Activated naive CD4-positive, alpha-beta T cell treated with anti-CD3 and anti-CD28 coated beads, Interleukin-2, amount 50 U/mL, for 72 hours (primary cell): ENCODE measurements around the gene PDLIM5. TPM values are rescaled to one million over a fixed set of nuclear protein-coding genes. Genes with fewer than 3 reads are reported as not detected.
"Not testable (repeated sequence)": the region's sequence is repeated elsewhere in the genome, so short reads cannot be mapped to it uniquely, and the experiment has no call there.

ENCODE experiments used
- ATAC-seq, 2 donors: fragments of 150-1000 bp; cut with Tn5 transposase; 2 replicates each; pipeline ENCODE4 v1.10.0; 2021; ENCODE audit warnings: mild to moderate bottlenecking in 2 of 2, moderate library complexity in 2 of 2
- DNase-seq, 2 donors: peaks; one replicate each; pipeline ENCODE4 v3.0.0; 2021 to 2022; ENCODE audit warnings: low spot score in 2 of 2
- H3K27ac Mint-ChIP-seq, 2 donors: one replicate each; pipeline ENCODE4 v1.8.0; 2022; ENCODE audit warnings: mild to moderate bottlenecking in 2 of 2, mixed read lengths in 2 of 2
- H3K36me3 Mint-ChIP-seq, 2 donors: one replicate each; pipeline ENCODE4 v1.8.0; 2022; ENCODE audit warnings: mixed read lengths in 2 of 2
- H3K9me3 Mint-ChIP-seq, 2 donors: one replicate each; pipeline ENCODE4 v1.8.0; 2022; ENCODE audit warnings: mixed read lengths in 2 of 2
- total RNA-seq, 2 donors: library from RNA; stranded (reverse); gene quantifications; one replicate each; pipeline ENCODE4 v1.2.3, GENCODE V29; 2022

PDLIM5 gene
- total RNA-seq, 2 donors from 2014 or later: 18.6 to 21.8 TPM

- DNase-seq: peak in 1 of 2 donors; percentile 23
- H3K27ac Mint-ChIP-seq: peak overlapping the region in 1 of 2 donors; percentile 88
- H3K36me3 Mint-ChIP-seq: no peaks in the 10 kb centered on the region
- no peaks in the 10 kb centered on the region for H3K9me3 Mint-ChIP-seq
- ATAC-seq: peak in 1 of 2 donors; percentile 19
Observed at GRCh38 chr4:94452476-94453371, 982 bp downstream of the PDLIM5 start.

GRCh38 chr4:94453391-94453963 lies 1.7 kb downstream of the PDLIM5 start:
- Mint-ChIP-seq H3K9me3 (no peaks in the 10 kb centered on the region), H3K36me3 (no peaks in the 10 kb centered on the region), H3K27ac (no peak overlapping the region)
- ATAC-seq: no peak
- no peak for DNase-seq

GRCh38 chr4:94454405-94454804 lies 2.7 kb downstream of the PDLIM5 start:
- DNase-seq: no peak
- ATAC-seq: no peak
- H3K36me3 Mint-ChIP-seq: no peaks in the 10 kb centered on the region
- no peak overlapping the region for H3K27ac Mint-ChIP-seq
- no peaks in the 10 kb centered on the region for H3K9me3 Mint-ChIP-seq

DNA sequence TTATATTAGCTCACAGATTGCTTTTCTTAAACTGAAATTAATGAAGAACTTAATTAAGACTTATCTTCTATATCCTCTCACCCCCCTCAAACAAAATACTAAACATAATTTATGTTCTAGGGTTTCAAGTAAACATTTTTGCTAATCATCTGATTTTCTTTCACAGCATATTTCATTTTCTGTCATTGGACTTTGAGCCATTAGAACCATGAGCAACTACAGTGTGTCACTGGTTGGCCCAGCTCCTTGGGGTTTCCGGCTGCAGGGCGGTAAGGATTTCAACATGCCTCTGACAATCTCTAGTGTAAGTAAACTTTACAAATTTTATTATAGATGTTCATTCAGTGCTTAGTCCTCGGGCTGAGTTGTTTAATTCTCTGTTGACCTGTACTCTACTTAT lies 3.3 kb downstream of the PDLIM5 start:
- Mint-ChIP-seq H3K27ac (no peak overlapping the region), H3K36me3 (no peaks in the 10 kb centered on the region), H3K9me3 (no peaks in the 10 kb centered on the region)
- DNase-seq (no peak), ATAC-seq (no peak)

DNA sequence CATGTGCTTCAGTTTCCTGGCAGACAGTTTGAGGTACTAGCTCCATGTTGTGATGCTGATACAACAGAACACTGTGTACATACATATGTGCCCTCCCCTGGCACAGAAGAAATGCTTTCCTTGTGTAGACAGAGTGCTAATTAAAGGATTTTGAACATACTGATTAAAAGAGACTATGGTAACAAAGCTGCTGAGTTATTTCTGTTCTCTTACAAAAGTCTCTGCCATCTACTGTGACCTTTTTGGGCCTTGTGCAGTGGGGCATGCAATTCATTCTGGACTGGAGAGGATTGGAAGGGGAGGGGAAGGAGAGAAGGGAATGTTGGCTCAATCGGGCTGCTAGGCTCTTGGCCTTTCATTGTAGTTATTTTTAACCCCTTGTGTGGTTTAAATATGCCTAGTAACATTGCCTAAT lies 6.0 kb downstream of the PDLIM5 start:
- H3K36me3 Mint-ChIP-seq: no peaks in the 10 kb centered on the region
- H3K27ac Mint-ChIP-seq: no peak overlapping the region
- H3K9me3 Mint-ChIP-seq: no peaks in the 10 kb centered on the region
- ATAC-seq (no peak), DNase-seq (no peak)

GRCh38 chr4:94458682-94459081 lies 6.9 kb downstream of the PDLIM5 start:
- Mint-ChIP-seq H3K9me3 (no peaks in the 10 kb centered on the region), H3K27ac (no peak overlapping the region), H3K36me3 (no peaks in the 10 kb centered on the region)
- ATAC-seq (no peak), DNase-seq (no peak)

DNA sequence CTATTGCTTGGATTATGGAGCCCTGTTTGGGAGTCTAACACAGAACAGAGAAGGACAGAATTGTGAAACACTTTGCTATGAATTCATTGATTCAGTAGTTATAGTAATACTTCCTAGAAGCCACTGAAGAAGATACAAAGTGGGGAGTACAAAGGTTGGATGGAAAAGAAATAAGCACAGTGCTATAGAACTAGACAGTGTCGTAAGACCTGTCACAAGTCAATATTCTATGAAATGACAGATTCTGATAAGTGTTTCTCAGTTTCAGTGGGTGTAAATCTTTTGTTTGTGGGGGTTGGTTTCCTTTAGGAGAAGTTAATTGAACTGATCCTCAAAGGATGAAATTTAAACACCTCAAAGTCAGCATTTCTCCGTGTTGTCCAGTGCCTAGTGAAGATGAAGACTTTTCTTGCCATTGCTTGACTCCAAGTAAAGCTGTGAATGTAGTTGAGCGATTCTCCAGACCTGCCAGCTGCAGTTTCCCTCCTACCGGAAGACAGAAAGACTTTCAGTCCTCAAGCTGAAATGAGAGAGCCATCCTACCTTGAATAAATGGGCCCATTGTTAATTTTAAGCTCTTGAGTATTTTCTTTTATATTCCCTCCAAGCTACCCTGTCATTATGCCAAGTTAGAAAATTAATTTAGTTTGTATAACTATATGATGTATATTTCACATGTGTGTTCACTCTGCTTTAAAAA lies 7.9 kb downstream of the PDLIM5 start:
- no peak overlapping the region for H3K27ac Mint-ChIP-seq
- ATAC-seq (no peak), DNase-seq (no peak)
- no peaks in the 10 kb centered on the region for H3K36me3 Mint-ChIP-seq
- H3K9me3 Mint-ChIP-seq: no peaks in the 10 kb centered on the region

DNA sequence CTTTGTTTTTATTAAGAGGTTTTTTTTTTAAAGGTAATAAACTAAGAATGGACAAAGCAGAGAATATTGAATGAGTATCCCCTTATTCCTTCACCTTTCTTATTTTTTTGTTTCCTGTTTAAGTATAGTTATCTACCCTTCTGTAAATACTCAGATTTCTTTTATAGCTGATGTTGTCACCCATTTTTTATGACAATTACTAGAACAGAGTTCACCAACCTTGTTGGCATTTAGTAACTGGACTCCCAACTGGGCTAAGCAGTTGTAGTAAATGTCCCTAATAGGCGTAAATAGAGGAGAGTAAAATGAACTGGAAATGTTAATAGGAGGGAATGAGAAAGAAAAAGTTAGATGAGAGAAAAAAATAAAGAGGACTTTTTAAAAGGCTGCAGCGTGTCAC lies 9.8 kb downstream of the PDLIM5 start:
- ATAC-seq (no peak), DNase-seq (no peak)
- Mint-ChIP-seq H3K36me3 (no peaks in the 10 kb centered on the region), H3K9me3 (no peaks in the 10 kb centered on the region), H3K27ac (no peak overlapping the region)

DNA sequence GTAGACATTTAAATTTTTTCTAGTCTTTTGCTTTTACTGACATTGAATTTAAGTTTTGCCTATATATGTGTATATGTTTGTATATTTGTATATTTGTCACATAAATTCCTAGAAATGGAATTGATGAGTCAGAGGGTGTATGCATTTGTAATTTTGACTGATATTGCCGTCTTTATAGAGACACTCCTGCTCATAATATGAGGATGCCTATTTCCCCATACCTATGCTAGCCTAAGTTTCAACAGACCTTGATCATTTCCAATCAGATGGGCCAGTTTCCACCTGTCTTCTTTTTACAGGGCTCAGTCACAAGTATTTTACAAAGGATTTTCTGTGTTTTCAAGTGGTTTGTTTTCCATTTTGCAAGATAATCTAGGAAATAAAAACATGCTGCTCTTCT lies 10.8 kb downstream of the PDLIM5 start:
- H3K27ac Mint-ChIP-seq: no peak overlapping the region
- DNase-seq: no peak
- no peak for ATAC-seq
- no peaks in the 10 kb centered on the region for H3K36me3 Mint-ChIP-seq
- H3K9me3 Mint-ChIP-seq: no peaks in the 10 kb centered on the region

- ATAC-seq (peak in 1 of 2 donors; percentile 60), DNase-seq (no peak)
- no peaks in the 10 kb centered on the region for H3K9me3 Mint-ChIP-seq
- no peak overlapping the region for H3K27ac Mint-ChIP-seq
- H3K36me3 Mint-ChIP-seq: peaks cover 0 to 6% of the 10 kb centered on the region in 2 donors
Observed at GRCh38 chr4:94463771-94464170, 12.0 kb downstream of the PDLIM5 start.

GRCh38 chr4:94466371-94466770 lies 14.6 kb downstream of the PDLIM5 start:
- DNase-seq: no peak
- H3K27ac Mint-ChIP-seq: no peak overlapping the region
- ATAC-seq: no peak
- peaks cover 0 to 15% of the 10 kb centered on the region in 2 donors for H3K9me3 Mint-ChIP-seq
- H3K36me3 Mint-ChIP-seq: peaks cover 6 to 14% of the 10 kb centered on the region in 2 donors

- H3K27ac Mint-ChIP-seq: no peak overlapping the region
- H3K36me3 Mint-ChIP-seq: peaks cover 6 to 14% of the 10 kb centered on the region in 2 donors
- peaks cover 0 to 15% of the 10 kb centered on the region in 2 donors for H3K9me3 Mint-ChIP-seq
- no peak for ATAC-seq
- DNase-seq: no peak
Observed at GRCh38 chr4:94466923-94467322, 15.2 kb downstream of the PDLIM5 start.

- ATAC-seq (no peak), DNase-seq (no peak)
- H3K9me3 Mint-ChIP-seq: peaks cover 0 to 20% of the 10 kb centered on the region in 2 donors
- H3K36me3 Mint-ChIP-seq: peaks cover 6 to 14% of the 10 kb centered on the region in 2 donors
- H3K27ac Mint-ChIP-seq: no peak overlapping the region
Observed at GRCh38 chr4:94468093-94468769, 16.5 kb downstream of the PDLIM5 start.

GRCh38 chr4:94469221-94469784 lies 17.6 kb downstream of the PDLIM5 start:
- ATAC-seq: no peak
- no peak for DNase-seq
- Mint-ChIP-seq H3K9me3 (peaks cover 0 to 20% of the 10 kb centered on the region in 2 donors), H3K27ac (no peak overlapping the region), H3K36me3 (peaks cover 6 to 14% of the 10 kb centered on the region in 2 donors)

- peaks cover 0 to 20% of the 10 kb centered on the region in 2 donors for H3K9me3 Mint-ChIP-seq
- no peak overlapping the region for H3K27ac Mint-ChIP-seq
- H3K36me3 Mint-ChIP-seq: peaks cover 6 to 14% of the 10 kb centered on the region in 2 donors
- DNase-seq (no peak), ATAC-seq (no peak)
Observed at GRCh38 chr4:94470132-94470531, 18.4 kb downstream of the PDLIM5 start.

DNA sequence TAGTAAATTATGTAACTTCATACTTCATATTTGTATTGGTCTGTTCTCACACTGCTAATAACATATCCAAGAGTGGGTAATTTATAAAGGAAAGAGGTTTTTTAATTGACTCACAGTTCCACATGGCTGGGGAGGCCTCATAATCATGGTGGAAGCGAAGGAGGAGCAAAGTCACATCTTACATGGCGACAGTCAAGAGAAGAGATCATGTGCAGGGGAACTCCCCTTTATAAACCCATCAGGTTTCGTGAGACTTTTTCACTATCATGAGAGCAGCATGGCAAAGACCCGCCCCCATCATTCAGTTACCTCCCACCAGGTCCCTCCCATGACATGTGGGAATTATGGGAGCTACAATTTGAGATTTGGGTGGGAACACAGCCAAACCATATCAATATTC lies 19.0 kb downstream of the PDLIM5 start:
- H3K9me3 Mint-ChIP-seq: peaks cover 0 to 20% of the 10 kb centered on the region in 2 donors
- peaks cover 6 to 14% of the 10 kb centered on the region in 2 donors for H3K36me3 Mint-ChIP-seq
- not testable (repeated sequence) for ATAC-seq, H3K27ac Mint-ChIP-seq, DNase-seq
